ENCODE measurements around the gene INAFM2.
A peak's percentile ranks its signal among the peaks of the same experiment; 100 is the strongest.

The INAFM2 gene

GRCh38 chr15:40344217-40344616 is 20.7 kb downstream of the INAFM2 start:
- TF ChIP-seq CTCF (IDR thresholded peaks at IDR 0.05) = no peak

GRCh38 chr15:40344631-40345120 is 21.2 kb downstream of the INAFM2 start:
- peak; percentile 85 for TF ChIP-seq CTCF (IDR thresholded peaks at IDR 0.05)

- no peak for TF ChIP-seq CTCF (IDR thresholded peaks at IDR 0.05)
Observed at GRCh38 chr15:40345225-40345866, 21.9 kb downstream of the INAFM2 start.

GRCh38 chr15:40345867-40346578 is 22.5 kb downstream of the INAFM2 start:
- no peak for TF ChIP-seq CTCF (IDR thresholded peaks at IDR 0.05)

GRCh38 chr15:40346579-40347558 is 23.4 kb downstream of the INAFM2 start:
- no peak for TF ChIP-seq CTCF (IDR thresholded peaks at IDR 0.05)

GRCh38 chr15:40347559-40348473 is 24.3 kb downstream of the INAFM2 start:
- TF ChIP-seq CTCF (IDR thresholded peaks at IDR 0.05) = no peak
